Activated CD4-positive, alpha-beta T cell treated with anti-CD3 and anti-CD28 coated beads, Interleukin-2, amount 10 ng/mL, durations not matched to agents 7 days and 5 days (primary cell): Measurements from ENCODE around the gene CNOT2. TPM values are rescaled to one million over a fixed set of nuclear protein-coding genes. Genes with fewer than 3 reads are reported as not detected.
A peak's percentile ranks its signal among the peaks of the same experiment; 100 is the strongest.
"Not testable (repeated sequence)": the region's sequence is repeated elsewhere in the genome, so short reads cannot be mapped to it uniquely, and the experiment has no call there.

Experiments used
- CTCF ChIA-PET: fragments of 350-600 bp; sonication (Branson Sonifier 250); formaldehyde crosslinking; loops from one replicate; lab custom pipeline; 2021; ENCODE audit warnings: antibody characterized with exemption; lab: Charles Lee
- POLR2A ChIA-PET: fragments of 350-600 bp; sonication (Branson Sonifier 250); formaldehyde crosslinking; loops from one replicate; lab custom pipeline; 2021; ENCODE audit warnings: antibody characterized with exemption; lab: Charles Lee
- DNase-seq: peaks from one replicate; pipeline ENCODE4 v3.0.0-alpha.2; 2020
- H3K27ac Mint-ChIP-seq: one replicate; pipeline ENCODE4 v1.8.0; 2021; ENCODE audit warnings: mild to moderate bottlenecking, moderate library complexity, mixed read lengths
- H3K27me3 Mint-ChIP-seq: one replicate; pipeline ENCODE4 v1.8.0; 2021; ENCODE audit warnings: mixed read lengths
- H3K36me3 Mint-ChIP-seq: one replicate; pipeline ENCODE4 v1.8.0; 2021; ENCODE audit warnings: low read depth, mixed read lengths
- H3K4me1 Mint-ChIP-seq: one replicate; pipeline ENCODE4 v1.8.0; 2021; ENCODE audit warnings: mixed read lengths
- H3K4me3 Mint-ChIP-seq: one replicate; pipeline ENCODE4 v1.8.0; 2021; ENCODE audit warnings: mild to moderate bottlenecking, moderate library complexity, mixed read lengths
- H3K9me3 Mint-ChIP-seq: one replicate; pipeline ENCODE4 v1.8.0; 2021; ENCODE audit warnings: mixed read lengths
- total RNA-seq, 2 experiments: library from RNA; stranded (reverse); gene quantifications; one replicate each; pipeline ENCODE4 v1.2.3, GENCODE V29; 2021

CNOT2 gene
- total RNA-seq, 2 experiments from 2014 or later = 73.6 to 78.0 TPM

DNA sequence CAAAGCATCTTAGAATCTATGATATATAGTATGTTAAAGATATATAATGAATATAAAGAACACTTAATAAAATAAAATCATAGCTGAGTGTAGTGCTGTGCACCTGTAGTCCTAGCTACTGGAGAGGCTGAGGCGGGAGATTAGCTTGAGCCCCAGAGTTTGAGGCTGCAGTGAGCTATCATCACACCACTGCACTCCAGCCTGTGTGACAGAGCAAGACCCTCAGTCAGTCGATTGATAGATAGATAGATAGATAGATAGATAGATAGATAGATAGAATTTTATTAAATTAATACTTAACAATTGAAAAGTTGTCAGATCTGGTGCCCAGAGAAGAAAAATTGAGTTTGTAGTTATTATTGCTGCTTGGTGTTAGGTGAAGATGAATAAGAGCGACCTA, 40.0 kb downstream of the CNOT2 start:
- peaks cover 2% of the 10 kb centered on the region for H3K9me3 Mint-ChIP-seq
- no peak for DNase-seq
- peaks cover 3% of the 10 kb centered on the region for H3K4me1 Mint-ChIP-seq
- peaks cover 40% of the 10 kb centered on the region for H3K36me3 Mint-ChIP-seq
- ChIA-PET POLR2A (no interaction called here), CTCF (interaction anchor here (0.7 kb wide), 2 partner anchors 11 to 30 kb away, joined by 3 to 4 read pairs; no protein-coding TSS in a partner anchor)
- no peaks in the 10 kb centered on the region for H3K27me3 Mint-ChIP-seq
- H3K4me3 Mint-ChIP-seq = no peak overlapping the region
- H3K27ac Mint-ChIP-seq = no peak overlapping the region

DNA sequence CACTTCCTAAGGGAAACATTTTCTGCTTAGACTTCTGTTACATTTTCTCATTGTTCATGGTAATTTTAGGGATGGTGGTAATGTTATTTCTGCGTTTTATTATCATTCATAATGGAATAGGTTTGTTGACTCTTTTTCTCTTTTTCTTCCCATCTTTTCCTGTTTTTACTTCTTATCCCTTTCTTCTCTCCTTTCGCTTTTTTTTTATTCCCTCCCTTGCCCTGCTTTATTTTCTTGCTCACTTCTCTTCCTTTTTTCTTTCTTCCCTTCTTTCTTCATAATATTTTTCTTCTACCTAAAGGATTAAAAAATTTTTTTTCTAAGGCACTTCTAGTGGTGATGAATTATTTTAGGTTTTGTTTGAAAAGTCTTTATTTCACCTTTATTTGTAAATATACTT, 45.6 kb downstream of the CNOT2 start:
- Mint-ChIP-seq H3K4me3 (no peak overlapping the region), H3K4me1 (peaks cover 17% of the 10 kb centered on the region), H3K27ac (no peak overlapping the region), H3K27me3 (no peaks in the 10 kb centered on the region), H3K36me3 (peaks cover 48% of the 10 kb centered on the region), H3K9me3 (no peaks in the 10 kb centered on the region)
- ChIA-PET CTCF (interaction anchor here (1.5 kb wide), 1 partner anchor 18 kb away, joined by 3 read pairs; no protein-coding TSS in a partner anchor), POLR2A (no interaction called here)
- no peak for DNase-seq

GRCh38 chr12:70290116-70290515, 46.9 kb downstream of the CNOT2 start:
- H3K36me3 Mint-ChIP-seq = peaks cover 54% of the 10 kb centered on the region
- ChIA-PET POLR2A (no interaction called here), CTCF (no interaction called here)
- H3K4me1 Mint-ChIP-seq = peaks cover 19% of the 10 kb centered on the region
- no peak overlapping the region for H3K4me3 Mint-ChIP-seq
- no peak for DNase-seq
- H3K27me3 Mint-ChIP-seq = no peaks in the 10 kb centered on the region
- H3K27ac Mint-ChIP-seq = no peak overlapping the region
- peaks cover 2% of the 10 kb centered on the region for H3K9me3 Mint-ChIP-seq

- Mint-ChIP-seq H3K27ac (no peak overlapping the region), H3K27me3 (no peaks in the 10 kb centered on the region), H3K4me1 (peaks cover 19% of the 10 kb centered on the region), H3K36me3 (peaks cover 49% of the 10 kb centered on the region), H3K4me3 (no peak overlapping the region), H3K9me3 (peaks cover 2% of the 10 kb centered on the region)
- DNase-seq = no peak
- ChIA-PET CTCF (interaction anchor here (0.7 kb wide), 1 partner anchor 83 kb away, joined by 3 read pairs; no protein-coding TSS in a partner anchor), POLR2A (no interaction called here)
Observed at GRCh38 chr12:70292017-70292776, 49.0 kb downstream of the CNOT2 start.

DNA sequence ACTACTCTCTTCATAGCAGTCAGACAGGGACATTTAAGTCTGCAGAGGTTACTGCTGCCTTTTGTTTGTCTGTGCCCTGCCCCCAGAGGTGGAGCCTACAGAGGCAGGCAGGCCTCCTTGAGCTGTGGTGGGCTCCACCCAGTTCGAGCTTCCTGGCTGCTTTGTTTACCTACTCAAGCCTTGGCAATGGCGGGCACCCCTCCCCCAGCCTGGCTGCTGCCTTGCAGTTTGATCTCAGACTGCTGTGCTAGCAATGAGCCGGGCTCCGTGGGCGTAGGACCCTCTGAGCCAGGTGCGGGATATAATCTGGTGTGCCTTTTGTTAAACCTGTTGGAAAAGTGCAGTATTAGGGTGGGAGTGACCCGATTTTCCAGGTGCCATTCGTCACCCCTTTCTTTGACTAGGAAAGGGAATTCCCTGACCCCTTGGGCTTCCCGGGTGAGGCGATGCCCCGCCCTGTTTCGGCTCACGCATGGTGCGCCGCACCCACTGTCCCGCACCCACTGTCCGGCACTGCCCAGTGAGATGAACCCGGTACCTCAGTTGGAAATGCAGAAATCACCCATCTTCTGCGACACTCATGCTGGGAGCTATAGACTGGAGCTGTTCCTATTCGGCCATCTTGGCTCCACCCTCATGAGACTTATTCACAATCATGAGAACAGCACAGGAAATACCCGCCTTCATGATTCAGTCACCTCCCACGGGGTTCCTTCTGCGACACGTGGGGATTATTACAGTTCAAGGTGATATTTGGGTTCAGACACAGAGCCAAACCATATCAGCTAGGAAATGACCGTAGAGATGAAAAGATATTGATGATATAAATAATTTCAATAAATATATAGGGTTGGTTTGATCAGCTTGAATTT, 61.7 kb downstream of the CNOT2 start:
- H3K4me1 Mint-ChIP-seq = peaks cover 23% of the 10 kb centered on the region
- CTCF ChIA-PET = interaction anchor here (0.5 to 1.0 kb wide), 3 partner anchors 11 to 1533 kb away, joined by 3 read pairs; no protein-coding TSS in a partner anchor
- H3K9me3 Mint-ChIP-seq = peaks cover 17% of the 10 kb centered on the region
- peaks cover 50% of the 10 kb centered on the region for H3K36me3 Mint-ChIP-seq
- H3K27me3 Mint-ChIP-seq, H3K4me3 Mint-ChIP-seq, POLR2A ChIA-PET: not testable (repeated sequence)
- DNase-seq = peak; percentile 11
- H3K27ac Mint-ChIP-seq = peak overlapping the region; percentile 88

DNA sequence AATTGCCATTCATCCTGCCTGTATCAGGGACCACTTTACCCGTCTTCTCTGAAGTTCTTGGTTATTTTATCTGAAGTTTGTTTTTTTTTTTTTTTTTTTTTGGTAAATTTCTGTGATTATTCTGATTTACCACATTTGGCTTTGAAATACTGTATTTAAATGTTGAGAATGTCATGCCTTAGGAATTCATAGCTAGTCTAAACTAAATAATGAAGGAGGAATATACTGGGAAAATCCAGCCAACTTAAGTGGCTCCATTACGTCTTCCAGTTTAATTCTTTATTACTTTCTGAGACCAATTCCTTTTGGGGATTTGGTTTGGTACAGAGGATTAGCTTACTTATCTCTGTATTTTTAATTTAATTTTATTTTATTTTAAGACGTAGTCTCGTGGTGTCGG, 62.6 kb downstream of the CNOT2 start:
- Mint-ChIP-seq H3K9me3 (peaks cover 17% of the 10 kb centered on the region), H3K27ac (no peak overlapping the region), H3K4me1 (peaks cover 23% of the 10 kb centered on the region), H3K4me3 (no peak overlapping the region), H3K36me3 (peaks cover 43% of the 10 kb centered on the region), H3K27me3 (no peaks in the 10 kb centered on the region)
- no peak for DNase-seq
- ChIA-PET CTCF (interaction anchor here (0.6 to 1.0 kb wide), 2 partner anchors 24 to 1532 kb away, joined by 3 read pairs; no protein-coding TSS in a partner anchor), POLR2A (no interaction called here)

GRCh38 chr12:70306676-70307075, 63.4 kb downstream of the CNOT2 start:
- Mint-ChIP-seq H3K4me1 (peaks cover 23% of the 10 kb centered on the region), H3K9me3 (peaks cover 12% of the 10 kb centered on the region), H3K4me3 (no peak overlapping the region), H3K27ac (no peak overlapping the region), H3K36me3 (peaks cover 39% of the 10 kb centered on the region), H3K27me3 (no peaks in the 10 kb centered on the region)
- CTCF ChIA-PET = interaction anchor here (0.7 to 1.0 kb wide), 2 partner anchors 11 to 18 kb away, joined by 3 to 5 read pairs; no protein-coding TSS in a partner anchor
- DNase-seq = no peak
- POLR2A ChIA-PET = no interaction called here

- H3K9me3 Mint-ChIP-seq = peaks cover 12% of the 10 kb centered on the region
- ChIA-PET CTCF (interaction anchor here (0.6 kb wide), 1 partner anchor 119 kb away, joined by 3 read pairs; no protein-coding TSS in a partner anchor), POLR2A (no interaction called here)
- no peak overlapping the region for H3K4me3 Mint-ChIP-seq
- DNase-seq = no peak
- H3K36me3 Mint-ChIP-seq = peaks cover 35% of the 10 kb centered on the region
- H3K4me1 Mint-ChIP-seq = peaks cover 23% of the 10 kb centered on the region
- H3K27ac Mint-ChIP-seq = no peak overlapping the region
- no peaks in the 10 kb centered on the region for H3K27me3 Mint-ChIP-seq
Observed at GRCh38 chr12:70307868-70308267, 64.6 kb downstream of the CNOT2 start.

- Mint-ChIP-seq H3K9me3 (peaks cover 4% of the 10 kb centered on the region), H3K27me3 (no peaks in the 10 kb centered on the region), H3K27ac (no peak overlapping the region), H3K4me1 (peaks cover 15% of the 10 kb centered on the region), H3K36me3 (peaks cover 24% of the 10 kb centered on the region), H3K4me3 (no peak overlapping the region)
- no peak for DNase-seq
- CTCF ChIA-PET = no interaction called here
- POLR2A ChIA-PET = no interaction called here
Observed at GRCh38 chr12:70309348-70309747, 66.1 kb downstream of the CNOT2 start.

GRCh38 chr12:70314145-70314544, 70.9 kb downstream of the CNOT2 start:
- no peak overlapping the region for H3K27ac Mint-ChIP-seq
- peaks cover 13% of the 10 kb centered on the region for H3K36me3 Mint-ChIP-seq
- POLR2A ChIA-PET = interaction anchor here (0.6 kb wide), 1 partner anchor 176 kb away, joined by 3 read pairs; no protein-coding TSS in a partner anchor
- peaks cover 16% of the 10 kb centered on the region for H3K4me1 Mint-ChIP-seq
- H3K4me3 Mint-ChIP-seq = no peak overlapping the region
- DNase-seq = no peak
- H3K27me3 Mint-ChIP-seq = no peaks in the 10 kb centered on the region
- CTCF ChIA-PET = interaction anchor here (0.7 kb wide), 1 partner anchor 18 kb away, joined by 3 read pairs; no protein-coding TSS in a partner anchor
- H3K9me3 Mint-ChIP-seq = no peaks in the 10 kb centered on the region

DNA sequence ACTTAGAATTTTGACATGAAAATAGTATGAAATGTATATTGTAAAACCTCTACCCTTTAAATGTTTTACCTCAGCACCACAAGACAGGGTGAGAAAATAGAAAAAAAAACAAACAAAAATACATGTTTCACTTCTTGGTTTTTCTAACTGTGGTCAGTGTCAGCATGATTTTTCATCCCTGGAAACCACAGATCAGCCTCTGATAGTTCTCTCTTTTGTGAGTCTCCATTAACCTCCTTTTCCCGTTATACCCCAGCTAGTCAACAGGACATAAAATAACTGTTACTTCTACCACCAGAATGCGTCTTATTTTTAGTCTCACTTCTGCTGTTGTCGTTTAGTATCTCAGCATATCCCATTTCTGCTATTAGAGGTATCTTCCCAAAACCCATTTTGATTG, 74.5 kb downstream of the CNOT2 start:
- Mint-ChIP-seq H3K9me3 (no peaks in the 10 kb centered on the region), H3K27ac (no peak overlapping the region), H3K36me3 (peaks cover 22% of the 10 kb centered on the region), H3K4me3 (no peak overlapping the region), H3K27me3 (no peaks in the 10 kb centered on the region), H3K4me1 (peaks cover 16% of the 10 kb centered on the region)
- DNase-seq = no peak
- ChIA-PET POLR2A (no interaction called here), CTCF (interaction anchor here (0.5 to 1.0 kb wide), 3 partner anchors 11 to 225 kb away, joined by 3 to 5 read pairs (median 5); no protein-coding TSS in a partner anchor)

DNA sequence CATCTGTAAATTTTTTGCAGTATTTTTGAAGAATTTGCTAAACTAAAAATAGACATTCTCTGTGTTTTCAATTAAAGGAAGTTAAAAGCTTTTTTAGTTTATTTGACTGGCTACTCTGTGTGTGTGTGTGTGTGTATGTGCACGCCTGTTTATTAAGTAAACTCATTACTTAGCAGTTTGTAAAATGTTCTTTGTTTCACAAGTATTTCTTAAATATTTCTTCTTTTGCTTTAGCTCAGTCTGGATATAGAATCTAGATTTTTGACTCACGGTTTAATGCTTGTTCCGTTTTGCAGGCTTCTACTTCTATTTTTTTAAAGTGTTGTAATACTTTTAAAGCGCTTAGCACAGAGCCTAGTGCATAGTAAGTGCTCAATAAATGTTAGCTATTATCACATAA, 76.4 kb downstream of the CNOT2 start:
- Mint-ChIP-seq H3K36me3 (peaks cover 30% of the 10 kb centered on the region), H3K27ac (no peak overlapping the region), H3K27me3 (no peaks in the 10 kb centered on the region), H3K4me1 (peaks cover 16% of the 10 kb centered on the region), H3K9me3 (peaks cover 3% of the 10 kb centered on the region), H3K4me3 (no peak overlapping the region)
- CTCF ChIA-PET = no interaction called here
- no peak for DNase-seq
- POLR2A ChIA-PET = no interaction called here
